IPS DF 6.9 (cell line): ENCODE results near the gene SDF4.
A peak's percentile ranks its signal among the peaks of the same experiment; 100 is the strongest.

Experiments used
- DNase-seq: peaks from one replicate; pipeline ENCODE4 v3.0.0-alpha.2; 2013; ENCODE audit warnings: low read depth, low spot score
- H3K27ac ChIP-seq: one replicate; pipeline ENCODE4 v1.5.1; 2013; ENCODE audit warnings: low read length, control low read depth
- H3K27me3 ChIP-seq: 2 replicates; pipeline ENCODE4 v1.6.1; 2013; ENCODE audit warnings: mild to moderate bottlenecking, low read length; ENCODE audit not compliant: control insufficient read depth, insufficient read depth
- H3K36me3 ChIP-seq: 2 replicates; pipeline ENCODE4 v1.6.1; 2013; ENCODE audit warnings: low read length; ENCODE audit not compliant: control insufficient read depth, insufficient read depth
- H3K4me1 ChIP-seq: 2 replicates; pipeline ENCODE4 v1.6.1; 2013; ENCODE audit warnings: low read length; ENCODE audit not compliant: control insufficient read depth, insufficient read depth
- H3K4me3 ChIP-seq: 2 replicates; pipeline ENCODE4 v1.5.1; 2013; ENCODE audit warnings: mild to moderate bottlenecking, low read length
- H3K9me3 ChIP-seq: 2 replicates; pipeline ENCODE4 v1.6.1; 2013; ENCODE audit warnings: low read length, inconsistent platforms; ENCODE audit not compliant: control insufficient read depth, insufficient read depth
- WGBS: extraction: QIAGEN DNeasy Blood & Tissue Kit; methylation state at CpG from one replicate; pipeline ENCODE4 v1.1.7; 2013; ENCODE audit warnings: mixed read lengths, missing lambda C conversion rate; ENCODE audit not compliant: insufficient read length, insufficient coverage; 5-methylcytosine and 5-hydroxymethylcytosine counted together

SDF4 gene

GRCh38 chr1:1234180-1234808 lies 2.5 kb upstream of the SDF4 start:
- WGBS, result no CpG with 5 or more reads among the region's 28 CpGs
- Histone ChIP-seq H3K4me1 (peaks cover 7% of the 10 kb centered on the region; the same call in 1 of the 2 replicates), H3K9me3 (no peaks in the 10 kb centered on the region), H3K27ac (no peak overlapping the region), H3K27me3 (no peaks in the 10 kb centered on the region), H3K4me3 (no peak overlapping the region), H3K36me3 (peaks cover 2% of the 10 kb centered on the region; the same call in 1 of the 2 replicates)
- no peak for DNase-seq

DNA sequence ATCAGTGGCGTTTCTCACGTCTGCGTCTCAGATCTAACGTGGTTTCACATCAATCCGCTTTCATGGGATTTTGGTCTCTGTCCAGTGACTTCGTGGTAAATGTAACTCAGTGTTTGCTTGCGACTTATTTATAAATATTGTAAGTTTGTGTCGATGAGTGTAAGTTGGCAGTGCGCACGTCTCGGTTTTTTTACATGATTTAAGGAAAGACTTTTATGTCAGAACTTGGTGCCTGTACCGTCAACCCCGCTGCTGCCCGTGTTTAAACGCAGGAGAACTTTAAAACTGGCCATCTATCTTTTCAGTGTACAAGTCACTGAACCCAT lies 1.7 kb upstream of the SDF4 start:
- H3K36me3 ChIP-seq, result peaks cover 2% of the 10 kb centered on the region; the same call in 1 of the 2 replicates
- peaks cover 7% of the 10 kb centered on the region; the same call in 1 of the 2 replicates for H3K4me1 ChIP-seq
- H3K9me3 ChIP-seq, result no peaks in the 10 kb centered on the region
- DNase-seq, result no peak
- H3K27me3 ChIP-seq, result no peaks in the 10 kb centered on the region
- H3K27ac ChIP-seq, result no peak overlapping the region
- H3K4me3 ChIP-seq, result no peak overlapping the region
- 100% methylated on average over 5 of the region's 15 CpGs for WGBS

DNA sequence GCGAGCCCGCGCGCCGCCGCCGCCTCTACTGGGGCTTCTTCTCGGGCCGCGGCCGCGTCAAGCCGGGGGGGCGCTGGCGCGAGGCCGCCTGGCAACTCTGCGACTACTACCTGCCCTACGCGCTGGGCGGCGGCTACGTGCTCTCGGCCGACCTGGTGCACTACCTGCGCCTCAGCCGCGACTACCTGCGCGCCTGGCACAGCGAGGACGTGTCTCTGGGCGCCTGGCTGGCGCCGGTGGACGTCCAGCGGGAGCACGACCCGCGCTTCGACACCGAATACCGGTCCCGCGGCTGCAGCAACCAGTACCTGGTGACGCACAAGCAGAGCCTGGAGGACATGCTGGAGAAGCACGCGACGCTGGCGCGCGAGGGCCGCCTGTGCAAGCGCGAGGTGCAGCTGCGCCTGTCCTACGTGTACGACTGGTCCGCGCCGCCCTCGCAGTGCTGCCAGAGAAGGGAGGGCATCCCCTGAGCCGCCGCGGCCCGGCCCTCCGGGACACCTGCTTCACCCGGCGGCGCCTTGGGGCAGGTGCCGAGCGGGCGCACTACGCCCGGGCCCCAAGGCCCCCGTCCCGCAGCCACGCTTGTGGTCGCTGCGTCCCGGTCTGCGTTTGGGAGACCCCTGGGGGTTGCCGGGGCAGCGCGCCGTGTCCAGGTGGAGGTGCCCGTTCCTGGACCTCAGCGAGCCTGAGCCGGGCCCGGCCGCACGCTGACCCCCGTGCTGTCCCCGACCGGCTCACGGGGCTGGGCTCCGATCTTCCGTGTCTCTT lies 1.2 kb upstream of the SDF4 start:
- DNase-seq, result no peak
- Histone ChIP-seq H3K27ac (no peak overlapping the region), H3K9me3 (no peaks in the 10 kb centered on the region), H3K4me1 (peaks cover 7% of the 10 kb centered on the region; the same call in 1 of the 2 replicates), H3K4me3 (no peak overlapping the region), H3K27me3 (no peaks in the 10 kb centered on the region), H3K36me3 (peaks cover 6% of the 10 kb centered on the region)
- WGBS, result no CpG with 5 or more reads among the region's 98 CpGs

GRCh38 chr1:1232208-1232795 lies 501 bp upstream of the SDF4 start, which contains the start of gene B3GALT6:
Gene B3GALT6 (plus strand): TSS chr1:1232237. CDS start chr1:1232279, 42 bp downstream.
- no peak within 1 kb of the TSS for H3K27ac ChIP-seq
- H3K36me3 ChIP-seq, result peaks cover 11% of the 10 kb centered on the region
- peak within 1 kb of the TSS; percentile 83 for H3K4me3 ChIP-seq
- WGBS, result no CpG with 5 or more reads among the region's 100 CpGs
- H3K9me3 ChIP-seq, result no peaks in the 10 kb centered on the region
- no peak for DNase-seq
- H3K27me3 ChIP-seq, result no peaks in the 10 kb centered on the region
- H3K4me1 ChIP-seq, result peaks cover 7% of the 10 kb centered on the region; the same call in 1 of the 2 replicates

- no peak for DNase-seq
- no peaks in the 10 kb centered on the region for H3K27me3 ChIP-seq
- no CpG with 5 or more reads among the region's 24 CpGs for WGBS
- no peak overlapping the region for H3K27ac ChIP-seq
- peaks cover 12% of the 10 kb centered on the region for H3K36me3 ChIP-seq
- H3K4me3 ChIP-seq, result peak overlapping the region; percentile 83
- no peaks in the 10 kb centered on the region for H3K9me3 ChIP-seq
- H3K4me1 ChIP-seq, result peaks cover 5% of the 10 kb centered on the region; the same call in 1 of the 2 replicates
Observed at GRCh38 chr1:1230656-1231399, 973 bp downstream of the SDF4 start.

GRCh38 chr1:1229770-1230169 lies 2.0 kb downstream of the SDF4 start:
- Histone ChIP-seq H3K27ac (no peak overlapping the region), H3K4me1 (peaks cover 5% of the 10 kb centered on the region; the same call in 1 of the 2 replicates), H3K36me3 (peaks cover 14% of the 10 kb centered on the region), H3K4me3 (no peak overlapping the region), H3K27me3 (no peaks in the 10 kb centered on the region), H3K9me3 (no peaks in the 10 kb centered on the region)
- no peak for DNase-seq
- WGBS, result no CpG with 5 or more reads among the region's 19 CpGs

DNA sequence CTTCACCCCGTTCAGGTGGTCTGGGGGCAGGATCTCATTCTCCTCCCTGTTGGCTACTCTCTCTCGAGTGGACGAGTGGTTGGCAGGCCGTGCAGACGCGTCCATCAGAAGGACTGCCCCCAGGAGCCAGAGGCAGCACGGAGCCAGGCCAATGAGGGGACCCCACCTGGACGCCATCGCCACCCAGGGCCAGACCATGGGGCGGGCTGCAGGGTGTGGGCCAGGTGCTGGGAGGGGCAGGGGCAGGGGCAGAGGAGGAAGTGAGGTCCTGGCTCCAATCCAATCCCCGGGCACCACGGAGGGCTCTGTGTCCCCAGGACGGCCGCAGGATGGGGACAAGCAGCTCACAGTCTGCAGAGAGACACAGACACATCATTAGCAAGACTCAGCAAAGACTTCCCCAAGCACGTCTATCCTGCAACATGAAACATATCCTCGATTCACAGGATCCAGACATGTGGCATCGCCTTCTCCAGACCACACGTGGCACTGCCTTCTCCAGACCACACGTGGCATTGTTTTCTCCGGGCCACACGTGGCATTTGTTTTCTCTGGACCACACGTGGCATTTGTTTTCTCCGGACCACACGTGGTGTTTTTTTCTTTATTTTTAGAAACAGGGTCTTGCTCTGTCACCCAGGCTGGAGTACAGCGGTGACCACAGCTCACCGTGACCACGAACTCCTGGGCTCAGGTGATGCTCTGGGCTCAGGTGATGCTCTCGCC lies 3.0 kb downstream of the SDF4 start:
- Histone ChIP-seq H3K27me3 (no peaks in the 10 kb centered on the region), H3K27ac (no peak overlapping the region), H3K4me1 (peaks cover 5% of the 10 kb centered on the region; the same call in 1 of the 2 replicates), H3K36me3 (peaks cover 14% of the 10 kb centered on the region), H3K9me3 (no peaks in the 10 kb centered on the region), H3K4me3 (no peak overlapping the region)
- no peak for DNase-seq
- WGBS, result no CpG with 5 or more reads among the region's 28 CpGs

GRCh38 chr1:1228187-1228586 lies 3.6 kb downstream of the SDF4 start:
- Histone ChIP-seq H3K4me1 (peaks cover 5% of the 10 kb centered on the region; the same call in 1 of the 2 replicates), H3K4me3 (no peak overlapping the region), H3K27ac (no peak overlapping the region), H3K9me3 (no peaks in the 10 kb centered on the region), H3K36me3 (peaks cover 14% of the 10 kb centered on the region), H3K27me3 (no peaks in the 10 kb centered on the region)
- no peak for DNase-seq
- no CpG with 5 or more reads among the region's 30 CpGs for WGBS

GRCh38 chr1:1227386-1227785 lies 4.4 kb downstream of the SDF4 start:
- no CpG with 5 or more reads among the region's 25 CpGs for WGBS
- H3K27me3 ChIP-seq, result no peaks in the 10 kb centered on the region
- H3K27ac ChIP-seq, result no peak overlapping the region
- H3K4me1 ChIP-seq, result no peaks in the 10 kb centered on the region
- no peak overlapping the region for H3K4me3 ChIP-seq
- peaks cover 21% of the 10 kb centered on the region for H3K36me3 ChIP-seq
- no peaks in the 10 kb centered on the region for H3K9me3 ChIP-seq
- DNase-seq, result no peak
